ENCODE data around the gene LETMD1. TPM values are rescaled to one million over a fixed set of nuclear protein-coding genes. Genes with fewer than 3 reads are reported as not detected.
A peak's percentile ranks its signal among the peaks of the same experiment; 100 is the strongest.

LETMD1 gene, protein sequence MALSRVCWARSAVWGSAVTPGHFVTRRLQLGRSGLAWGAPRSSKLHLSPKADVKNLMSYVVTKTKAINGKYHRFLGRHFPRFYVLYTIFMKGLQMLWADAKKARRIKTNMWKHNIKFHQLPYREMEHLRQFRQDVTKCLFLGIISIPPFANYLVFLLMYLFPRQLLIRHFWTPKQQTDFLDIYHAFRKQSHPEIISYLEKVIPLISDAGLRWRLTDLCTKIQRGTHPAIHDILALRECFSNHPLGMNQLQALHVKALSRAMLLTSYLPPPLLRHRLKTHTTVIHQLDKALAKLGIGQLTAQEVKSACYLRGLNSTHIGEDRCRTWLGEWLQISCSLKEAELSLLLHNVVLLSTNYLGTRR
- total RNA-seq: 10 to 100 TPM; 92.1 to 93.9 TPM

DNA sequence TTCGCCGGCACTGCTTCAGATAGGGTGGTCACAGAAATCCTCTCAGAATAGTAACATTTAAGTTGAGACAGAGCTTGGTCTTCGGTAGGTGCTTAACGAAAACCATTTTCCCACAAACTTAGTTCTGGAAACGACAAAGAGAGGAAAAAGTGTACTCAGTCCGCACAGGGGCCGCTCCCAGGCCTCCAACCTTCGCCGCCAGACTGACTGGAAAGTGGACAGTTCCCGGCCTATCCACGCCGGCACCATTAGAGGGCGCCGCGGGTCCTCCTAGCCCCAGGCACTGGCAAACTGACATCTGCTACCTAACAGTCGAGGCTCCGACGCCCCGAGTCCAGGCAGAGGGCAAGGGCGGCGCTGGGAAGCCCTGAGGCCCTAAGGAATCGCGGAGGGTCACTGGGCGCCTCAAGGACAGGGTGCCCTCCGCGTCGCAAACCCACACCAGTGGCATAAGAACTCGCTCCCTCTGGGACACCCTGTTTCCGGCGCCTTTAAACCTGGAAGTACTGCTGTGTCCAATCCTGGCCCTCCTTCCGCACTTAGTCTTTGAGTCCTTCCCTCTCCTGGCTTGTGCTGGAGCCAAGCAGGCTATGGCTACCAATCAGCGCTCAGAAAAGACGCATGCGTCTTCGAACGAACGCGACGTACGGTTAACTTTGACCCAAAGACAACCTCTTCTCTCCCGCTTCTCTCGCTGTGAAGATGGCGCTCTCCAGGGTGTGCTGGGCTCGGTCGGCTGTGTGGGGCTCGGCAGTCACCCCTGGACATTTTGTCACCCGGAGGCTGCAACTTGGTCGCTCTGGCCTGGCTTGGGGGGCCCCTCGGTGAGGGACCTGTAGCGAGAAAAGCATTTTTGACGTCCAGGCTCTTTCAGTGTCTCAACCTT, at the start of gene LETMD1:
TSS of gene LETMD1 (plus strand) at position 673 of the 886 bp plus-strand sequence. CDS start at position 703, 30 bp downstream.
- CTCF ChIA-PET: interaction anchor here (0.6 to 3.5 kb wide), 12 partner anchors 11 to 293 kb away, joined by 3 to 18 read pairs (median 4); partner anchors contain the start of genes POU6F1 and SLC11A2
- POLR2A ChIA-PET: interaction anchor here (0.7 to 3.0 kb wide), 33 partner anchors 10 to 1105 kb away, joined by 3 to 38 read pairs (median 4); partner anchors contain the start of genes ATF1, CSRNP2, DAZAP2 and POU6F1
- peak within 1 kb of the TSS; percentile 92 for H3K27ac Mint-ChIP-seq
- H3K4me1 Mint-ChIP-seq: peaks cover 37% of the 10 kb centered on the region
- no peaks in the 10 kb centered on the region for H3K9me3 Mint-ChIP-seq
- peak; percentile 93 for DNase-seq
- peak within 1 kb of the TSS; percentile 94 for H3K4me3 Mint-ChIP-seq
- H3K27me3 Mint-ChIP-seq: no peaks in the 10 kb centered on the region
- H3K36me3 Mint-ChIP-seq (ENCODE audit: low read depth): peaks cover 22% of the 10 kb centered on the region

DNA sequence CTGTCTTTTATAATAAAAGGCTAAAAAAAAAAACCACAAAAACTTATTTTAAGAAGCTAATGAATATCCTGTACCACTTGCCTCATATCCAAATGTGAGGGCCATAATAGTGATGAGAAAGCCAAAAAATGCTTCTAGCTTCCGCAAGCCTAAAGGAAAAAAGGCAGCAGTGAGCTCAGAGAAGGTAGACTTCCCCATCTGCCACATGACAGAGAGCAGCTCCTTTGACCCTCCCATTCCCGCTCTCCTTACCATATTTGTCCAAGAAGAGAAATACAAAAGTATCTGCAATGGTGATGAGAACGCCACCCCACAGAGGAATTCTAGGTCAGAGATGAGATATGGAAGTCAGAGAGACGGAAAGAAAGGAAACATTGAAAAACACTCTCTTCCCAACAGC, 49.0 kb upstream of the LETMD1 start:
- no peak for DNase-seq
- Mint-ChIP-seq H3K27ac (no peak overlapping the region), H3K4me1 (no peaks in the 10 kb centered on the region), H3K36me3 (ENCODE audit: low read depth) (peaks cover 40% of the 10 kb centered on the region), H3K9me3 (no peaks in the 10 kb centered on the region), H3K27me3 (no peaks in the 10 kb centered on the region), H3K4me3 (no peak overlapping the region)
- ChIA-PET POLR2A (interaction anchor here (1.3 kb wide), 1 partner anchor 49 kb away, joined by 3 read pairs; the partner anchor contains the start of gene LETMD1), CTCF (no interaction called here)

DNA sequence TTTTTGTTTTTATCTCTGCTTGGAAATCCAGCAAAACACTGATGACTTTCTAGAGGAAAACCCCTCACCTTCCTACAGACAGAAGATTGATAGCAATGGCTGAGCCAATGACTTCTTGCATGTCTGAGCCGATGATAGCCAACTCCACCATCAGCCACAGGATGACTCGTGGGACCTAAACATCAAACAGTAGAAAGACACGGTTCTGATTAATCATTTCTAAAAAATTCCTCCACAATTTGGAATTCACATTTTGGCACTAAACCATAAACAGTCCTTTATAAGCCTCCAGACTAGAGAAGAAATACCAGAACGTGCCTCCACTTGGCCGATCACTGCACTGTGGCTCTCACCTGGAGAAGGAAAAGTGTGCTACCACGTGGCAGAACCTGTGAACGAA, 47.9 kb upstream of the LETMD1 start:
- H3K27me3 Mint-ChIP-seq: no peaks in the 10 kb centered on the region
- ChIA-PET POLR2A (no interaction called here), CTCF (no interaction called here)
- H3K36me3 Mint-ChIP-seq (ENCODE audit: low read depth): peaks cover 40% of the 10 kb centered on the region
- H3K27ac Mint-ChIP-seq: no peak overlapping the region
- H3K4me3 Mint-ChIP-seq: no peak overlapping the region
- H3K9me3 Mint-ChIP-seq: no peaks in the 10 kb centered on the region
- no peaks in the 10 kb centered on the region for H3K4me1 Mint-ChIP-seq
- no peak for DNase-seq

DNA sequence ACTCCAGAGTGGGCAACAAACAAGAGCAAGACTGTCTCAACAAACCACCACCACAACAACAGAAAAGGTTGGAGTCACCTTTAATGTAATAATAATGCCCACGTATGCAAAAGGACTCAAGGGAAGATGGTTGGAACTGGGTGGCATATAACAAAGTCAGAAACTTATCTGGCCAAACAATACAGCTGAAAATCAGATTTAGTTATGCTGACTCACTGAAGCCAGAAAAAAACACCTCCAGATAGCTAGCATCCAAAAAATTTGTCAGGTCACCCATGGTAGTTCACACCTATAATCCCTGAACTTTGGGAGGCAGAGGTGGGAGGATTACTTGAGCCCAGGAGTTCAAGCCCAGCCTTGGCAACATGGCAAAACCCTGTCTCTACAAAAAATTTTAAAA, 46.3 kb upstream of the LETMD1 start:
- Mint-ChIP-seq H3K36me3 (ENCODE audit: low read depth) (peaks cover 40% of the 10 kb centered on the region), H3K4me3 (no peak overlapping the region), H3K4me1 (no peaks in the 10 kb centered on the region), H3K27ac (no peak overlapping the region), H3K9me3 (no peaks in the 10 kb centered on the region), H3K27me3 (no peaks in the 10 kb centered on the region)
- POLR2A ChIA-PET: no interaction called here
- CTCF ChIA-PET: interaction anchor here (1.3 kb wide), 1 partner anchor 24 kb away, joined by 4 read pairs; the partner anchor contains the start of gene SLC11A2
- no peak for DNase-seq

DNA sequence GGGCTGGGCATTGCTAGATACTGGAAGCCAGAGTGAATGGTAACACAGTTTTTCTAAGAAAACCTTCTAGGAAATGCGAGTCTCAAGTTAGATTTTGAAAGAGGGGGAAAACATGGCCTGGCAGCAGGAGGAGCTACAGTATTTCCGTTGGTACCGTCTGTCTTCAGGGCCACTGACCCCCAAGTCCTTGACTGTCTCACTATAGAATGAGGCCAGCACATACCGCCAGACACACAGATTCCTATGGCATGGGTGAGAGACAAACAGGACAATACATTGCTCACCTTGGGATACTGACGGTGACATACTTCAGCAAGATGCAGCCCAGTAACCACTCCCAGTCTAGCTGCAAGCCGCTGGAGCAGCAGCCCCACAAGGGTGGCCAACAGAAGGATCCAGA, 43.6 kb upstream of the LETMD1 start:
- DNase-seq: no peak
- Mint-ChIP-seq H3K4me1 (peaks cover 5% of the 10 kb centered on the region), H3K27me3 (no peaks in the 10 kb centered on the region), H3K9me3 (no peaks in the 10 kb centered on the region), H3K27ac (no peak overlapping the region), H3K36me3 (ENCODE audit: low read depth) (peaks cover 40% of the 10 kb centered on the region), H3K4me3 (no peak overlapping the region)
- POLR2A ChIA-PET: interaction anchor here (0.6 kb wide), 1 partner anchor 15 kb away, joined by 3 read pairs; no protein-coding TSS in a partner anchor
- CTCF ChIA-PET: no interaction called here

DNA sequence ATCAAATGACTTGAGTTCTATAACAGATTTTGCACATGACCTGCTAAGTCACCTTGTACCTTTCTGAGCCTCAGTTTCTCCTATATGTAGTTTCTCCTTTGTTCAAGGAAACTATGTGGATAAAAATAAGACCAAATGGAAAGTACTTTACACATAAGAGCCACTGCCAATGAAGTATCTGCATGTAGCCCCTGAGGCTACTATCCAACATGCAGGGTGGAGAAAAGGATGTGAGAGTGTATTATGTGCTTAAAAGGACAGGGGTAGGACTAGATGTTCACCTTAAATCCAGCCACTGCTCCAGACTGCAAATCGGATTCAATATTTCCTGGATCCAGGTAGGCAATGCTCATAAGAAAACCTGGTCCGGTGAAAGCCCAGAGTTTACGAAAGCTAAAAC, 43.1 kb upstream of the LETMD1 start:
- Mint-ChIP-seq H3K36me3 (ENCODE audit: low read depth) (peaks cover 38% of the 10 kb centered on the region), H3K4me3 (no peak overlapping the region), H3K27me3 (no peaks in the 10 kb centered on the region), H3K4me1 (peaks cover 5% of the 10 kb centered on the region), H3K27ac (no peak overlapping the region), H3K9me3 (no peaks in the 10 kb centered on the region)
- POLR2A ChIA-PET: interaction anchor here (0.6 kb wide), 1 partner anchor 14 kb away, joined by 3 read pairs; no protein-coding TSS in a partner anchor
- no peak for DNase-seq
- CTCF ChIA-PET: no interaction called here

DNA sequence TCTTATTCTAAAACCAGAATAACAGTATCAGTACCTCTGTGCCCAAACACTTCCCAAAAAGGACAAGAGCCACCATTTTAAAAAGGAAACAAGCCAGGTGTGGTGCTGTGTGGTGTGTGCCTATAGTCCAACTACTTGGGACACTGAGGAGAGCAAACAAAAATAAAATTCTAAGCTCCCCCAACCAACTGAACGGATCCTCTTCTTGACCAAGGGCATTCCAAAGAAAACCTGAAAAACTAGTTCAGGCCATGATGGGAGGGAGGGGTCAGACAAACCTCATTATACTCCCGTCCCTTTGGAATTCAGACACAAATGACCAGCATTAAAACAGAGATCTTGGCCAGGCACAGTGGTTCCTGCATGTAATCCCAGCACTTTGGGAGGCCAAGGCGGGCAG, 42.5 kb upstream of the LETMD1 start:
- no peak overlapping the region for H3K27ac Mint-ChIP-seq
- H3K4me3 Mint-ChIP-seq: no peak overlapping the region
- ChIA-PET CTCF (no interaction called here), POLR2A (no interaction called here)
- H3K9me3 Mint-ChIP-seq: no peaks in the 10 kb centered on the region
- no peaks in the 10 kb centered on the region for H3K27me3 Mint-ChIP-seq
- peaks cover 7% of the 10 kb centered on the region for H3K4me1 Mint-ChIP-seq
- DNase-seq: no peak
- peaks cover 31% of the 10 kb centered on the region for H3K36me3 Mint-ChIP-seq (ENCODE audit: low read depth)

DNA sequence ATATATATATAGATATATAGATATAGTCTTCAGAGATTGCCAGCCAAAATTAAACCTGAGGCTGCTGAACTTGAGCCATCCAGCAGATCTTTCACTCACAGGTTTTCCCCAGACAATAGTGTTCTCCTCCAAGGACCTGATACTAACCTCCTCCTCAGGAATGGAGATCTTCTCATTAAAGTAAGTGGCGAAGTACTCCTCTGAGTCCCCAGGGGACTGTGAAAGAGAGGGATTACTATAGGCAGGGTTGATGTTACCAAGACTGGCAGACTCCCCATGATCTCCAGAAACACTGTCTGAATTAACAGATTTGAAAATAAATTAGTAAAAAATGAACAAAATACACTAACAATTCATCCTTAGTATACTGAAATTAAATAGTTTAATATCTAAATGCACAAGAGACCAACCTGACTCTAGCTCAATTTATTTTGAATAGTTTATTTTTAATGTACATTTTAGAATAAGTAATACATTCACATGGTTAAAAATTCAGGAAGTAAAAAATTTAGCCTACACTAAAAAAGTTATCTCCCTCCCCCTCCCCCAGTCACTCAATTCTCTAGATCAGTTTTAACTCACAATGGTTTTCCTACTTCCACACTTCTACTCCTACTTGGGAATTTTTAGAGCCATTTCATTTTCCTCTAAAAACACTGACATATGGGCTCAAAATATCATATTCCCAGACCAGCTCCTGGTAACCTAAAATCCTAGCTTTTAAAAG, 39.6 kb upstream of the LETMD1 start:
- no peak for DNase-seq
- ChIA-PET POLR2A (interaction anchor here (3.8 kb wide), 1 partner anchor 17 kb away, joined by 22 read pairs; the partner anchor contains the start of gene SLC11A2), CTCF (interaction anchor here (0.8 to 1.4 kb wide), 2 partner anchors 39 to 243 kb away, joined by 3 to 4 read pairs; no protein-coding TSS in a partner anchor)
- H3K27ac Mint-ChIP-seq: peak overlapping the region; percentile 49
- no peaks in the 10 kb centered on the region for H3K9me3 Mint-ChIP-seq
- H3K27me3 Mint-ChIP-seq: no peaks in the 10 kb centered on the region
- H3K4me1 Mint-ChIP-seq: peaks cover 24% of the 10 kb centered on the region
- peaks cover 31% of the 10 kb centered on the region for H3K36me3 Mint-ChIP-seq (ENCODE audit: low read depth)
- no peak overlapping the region for H3K4me3 Mint-ChIP-seq

DNA sequence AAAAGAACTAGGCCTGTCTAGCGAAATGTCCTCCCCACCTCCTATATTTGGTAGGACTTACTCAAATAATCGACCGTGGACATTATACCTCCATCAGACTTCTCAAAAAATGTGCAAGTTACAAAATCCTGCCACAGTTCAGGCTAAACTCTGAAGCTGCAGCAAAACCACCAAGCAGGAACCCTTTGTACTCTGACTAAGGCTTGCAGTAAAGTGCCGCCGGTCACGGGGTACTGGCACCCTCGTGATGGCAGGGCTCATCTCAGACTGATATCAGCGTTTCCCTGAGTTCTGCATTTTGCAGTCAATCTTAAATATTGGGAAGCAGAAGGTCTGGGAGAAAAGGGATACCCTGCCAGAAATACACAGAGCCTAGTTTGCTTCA, 39.1 kb upstream of the LETMD1 start:
- Mint-ChIP-seq H3K36me3 (ENCODE audit: low read depth) (peaks cover 31% of the 10 kb centered on the region), H3K27ac (peak overlapping the region; percentile 49), H3K27me3 (no peaks in the 10 kb centered on the region), H3K4me1 (peaks cover 25% of the 10 kb centered on the region), H3K9me3 (no peaks in the 10 kb centered on the region), H3K4me3 (no peak overlapping the region)
- DNase-seq: peak; percentile 42
- CTCF ChIA-PET: interaction anchor here (0.8 to 1.4 kb wide), 2 partner anchors 38 to 244 kb away, joined by 3 to 4 read pairs; no protein-coding TSS in a partner anchor
- POLR2A ChIA-PET: interaction anchor here (3.8 kb wide), 1 partner anchor 17 kb away, joined by 22 read pairs; the partner anchor contains the start of gene SLC11A2

DNA sequence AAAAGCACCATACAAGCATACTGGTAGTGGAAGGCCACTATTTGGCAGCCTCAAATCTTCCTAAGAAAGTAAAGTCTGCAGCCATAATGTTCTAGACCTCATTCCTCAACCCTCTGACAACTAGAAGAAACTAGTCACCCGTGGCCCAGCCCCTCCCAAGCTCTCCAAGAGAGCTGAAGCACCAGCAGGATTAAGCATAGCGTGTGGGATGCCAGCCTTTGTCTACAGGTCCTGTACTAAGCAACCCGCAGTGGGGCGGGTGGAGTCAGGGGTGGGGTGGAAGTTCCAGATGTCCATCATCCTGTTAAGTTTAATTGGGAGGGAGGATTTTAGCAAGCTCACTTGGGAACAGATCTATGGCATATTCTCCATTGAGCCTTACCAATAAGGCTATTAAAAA, 36.2 kb upstream of the LETMD1 start:
- H3K4me1 Mint-ChIP-seq: peaks cover 26% of the 10 kb centered on the region
- H3K36me3 Mint-ChIP-seq (ENCODE audit: low read depth): peaks cover 10% of the 10 kb centered on the region
- DNase-seq: no peak
- no peaks in the 10 kb centered on the region for H3K9me3 Mint-ChIP-seq
- no peaks in the 10 kb centered on the region for H3K27me3 Mint-ChIP-seq
- no peak overlapping the region for H3K4me3 Mint-ChIP-seq
- no peak overlapping the region for H3K27ac Mint-ChIP-seq
- ChIA-PET POLR2A (interaction anchor here (1.2 kb wide), 1 partner anchor 13 kb away, joined by 4 read pairs; no protein-coding TSS in a partner anchor), CTCF (interaction anchor here (0.9 to 1.3 kb wide), 2 partner anchors 14 to 341 kb away, joined by 3 read pairs; partner anchors contain the start of gene SLC11A2)

DNA sequence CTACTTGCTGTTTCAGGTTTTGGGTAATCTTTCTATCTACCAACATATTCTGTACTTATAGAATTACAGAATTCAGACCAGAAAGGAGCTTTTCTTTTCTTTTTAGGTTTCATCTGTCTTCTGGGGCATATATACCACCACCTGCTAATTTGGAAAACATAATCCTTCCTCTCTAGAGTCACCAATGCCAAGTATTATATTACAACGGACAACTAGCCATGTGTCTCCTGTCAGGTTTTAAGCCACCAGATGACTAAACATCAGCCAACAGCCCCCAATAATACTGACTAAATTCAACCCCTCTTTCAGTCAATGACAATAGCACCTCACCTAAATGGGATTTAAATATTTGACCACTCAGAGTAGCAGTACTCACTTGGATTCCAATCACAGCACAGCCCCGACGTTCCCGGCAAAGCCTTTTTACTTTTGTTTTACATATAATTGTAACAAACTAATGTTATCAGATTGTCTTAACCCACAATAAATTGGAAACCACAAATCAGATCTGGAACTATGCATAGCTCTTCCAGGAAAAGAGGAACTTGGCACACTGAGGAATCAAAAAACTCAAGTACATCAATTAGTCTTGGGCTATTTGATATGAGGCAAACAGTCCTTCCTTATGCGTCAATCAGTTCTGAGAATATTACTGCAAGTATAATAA, 35.4 kb upstream of the LETMD1 start:
- H3K27ac Mint-ChIP-seq: no peak overlapping the region
- H3K9me3 Mint-ChIP-seq: no peaks in the 10 kb centered on the region
- H3K4me3 Mint-ChIP-seq: peak overlapping the region; percentile 19
- no peaks in the 10 kb centered on the region for H3K27me3 Mint-ChIP-seq
- ChIA-PET POLR2A (interaction anchor here (1.0 to 1.2 kb wide), 2 partner anchors 12 to 13 kb away, joined by 4 read pairs; no protein-coding TSS in a partner anchor), CTCF (interaction anchor here (0.8 kb wide), 1 partner anchor 249 kb away, joined by 3 read pairs; the partner anchor contains the start of gene ATF1)
- peaks cover 26% of the 10 kb centered on the region for H3K4me1 Mint-ChIP-seq
- H3K36me3 Mint-ChIP-seq (ENCODE audit: low read depth): peaks cover 9% of the 10 kb centered on the region
- DNase-seq: no peak

DNA sequence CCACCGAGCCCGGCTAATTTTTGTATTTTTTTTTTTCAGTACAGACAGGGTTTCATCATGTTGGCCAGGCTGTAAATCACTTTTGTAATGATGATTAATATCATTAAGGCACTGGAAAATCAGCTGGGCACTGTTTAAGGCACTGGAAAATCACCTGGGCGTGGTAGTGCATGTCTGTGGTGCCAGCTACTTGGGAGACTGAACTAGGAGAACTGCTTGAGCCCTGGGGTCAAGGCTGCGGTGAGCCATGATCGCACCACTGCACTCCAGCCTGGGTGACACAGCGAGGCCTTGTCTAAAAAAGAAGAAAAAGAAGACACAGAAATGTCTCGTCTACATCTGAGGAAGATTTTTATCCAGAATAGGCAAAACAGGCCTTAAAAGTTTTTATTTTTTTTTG, 34.7 kb upstream of the LETMD1 start:
- Mint-ChIP-seq H3K27ac (no peak overlapping the region), H3K36me3 (ENCODE audit: low read depth) (peaks cover 4% of the 10 kb centered on the region), H3K27me3 (no peaks in the 10 kb centered on the region), H3K4me1 (peaks cover 26% of the 10 kb centered on the region), H3K4me3 (no peak overlapping the region), H3K9me3 (no peaks in the 10 kb centered on the region)
- DNase-seq: no peak
- ChIA-PET CTCF (no interaction called here), POLR2A (interaction anchor here (1.0 kb wide), 1 partner anchor 11 kb away, joined by 4 read pairs; no protein-coding TSS in a partner anchor)

All from activated CD4-positive, alpha-beta memory T cell treated with anti-CD3 and anti-CD28 coated beads, Interleukin-2, amount 10 ng/mL, durations not matched to agents 7 days and 5 days (primary cell).